ENCODE data around the gene HIF1A. TPM values are rescaled to one million over a fixed set of nuclear protein-coding genes. Genes with fewer than 3 reads are reported as not detected.

Gene HIF1A
- total and polyA plus RNA-seq, 2 experiments from 2014 or later = 113 to 242 TPM

GRCh38 chr14:61670576-61670975 is 24.7 kb upstream of the HIF1A start:
- ATAC-seq = no peak
- H3K79me2 ChIP-seq (replicated peaks; ENCODE audit: insufficient read depth) = no peaks in the 10 kb centered on the region
- peaks cover 7% of the 10 kb centered on the region; the same call in 1 of the 2 replicates for H3K4me1 ChIP-seq (ENCODE audit: insufficient read depth)
- H3F3A ChIP-seq (replicated peaks; ENCODE audit: low read depth) = no peaks in the 10 kb centered on the region
- no peaks in the 10 kb centered on the region for H3K9me2 ChIP-seq (ENCODE audit: insufficient read depth)
- H3K36me3 Mint-ChIP-seq (ENCODE audit: low read depth) = no peaks in the 10 kb centered on the region; the same call in 2 of the 3 replicates
- H4K20me1 ChIP-seq (replicated peaks; ENCODE audit: insufficient read depth) = no peaks in the 10 kb centered on the region
- H3K4me3 Mint-ChIP-seq = no peak overlapping the region
- H3K36me3 ChIP-seq (ENCODE audit: insufficient read depth) = no peaks in the 10 kb centered on the region
- TF ChIP-seq STAT1 (IDR thresholded peaks at IDR 0.05; ENCODE audit: unreplicated experiment) = no peak
- no peak for TF ChIP-seq ZNF331 (CRISPR knock-in tag; IDR thresholded peaks at IDR 0.05; ENCODE audit: low read depth)
- no peak for TF ChIP-seq ZNF462 (CRISPR knock-in tag; IDR thresholded peaks at IDR 0.05)
- TF ChIP-seq NANOG (IDR thresholded peaks at IDR 0.05; ENCODE audit: borderline replicate concordance) = no peak
- no peak for TF ChIP-seq CREB1 (CRISPR knock-in tag; IDR thresholded peaks at IDR 0.05; ENCODE audit: low read depth)
- TF ChIP-seq JUNB (IDR thresholded peaks at IDR 0.05; ENCODE audit: unreplicated experiment) = no peak
- no peak for TF ChIP-seq ZNF114 (CRISPR knock-in tag; IDR thresholded peaks at IDR 0.05)
- no peak for TF ChIP-seq ETS1 (IDR thresholded peaks at IDR 0.05)
- TF ChIP-seq EZH2phosphoT487 (IDR thresholded peaks at IDR 0.05; ENCODE audit: unreplicated experiment) = no peak
- TF ChIP-seq POLR2AphosphoS5 (IDR thresholded peaks at IDR 0.05; ENCODE audit: low read depth) = no peak
- no peak for TF ChIP-seq EZH2 (IDR thresholded peaks at IDR 0.05; ENCODE audit: low read depth, unreplicated experiment)
- TF ChIP-seq CTCF (conservative IDR thresholded peaks at IDR 0.05; ENCODE audit: low read depth in 2 of 2) = no peak
- no peak for TF ChIP-seq REST (IDR thresholded peaks at IDR 0.05; ENCODE audit: unreplicated experiment)
- no peaks in the 10 kb centered on the region for H3K9me3 Mint-ChIP-seq
- no peaks in the 10 kb centered on the region for H3K27me3 ChIP-seq (ENCODE audit: insufficient read depth)
- H3K27ac ChIP-seq (ENCODE audit: low read depth) = no peak overlapping the region
- no peak for DNase-seq (ENCODE audit: low spot score)
- no peak overlapping the region for H3K27ac Mint-ChIP-seq
- peaks cover 2% of the 10 kb centered on the region for H3K27me3 Mint-ChIP-seq (ENCODE audit: insufficient read depth, low read depth, poor library complexity)
- H3K4me3 ChIP-seq = no peak overlapping the region
- H3K4me1 Mint-ChIP-seq = peaks cover 12% of the 10 kb centered on the region
- peak overlapping the region; percentile 58; the same call in 1 of the 2 replicates for H2AFZ ChIP-seq
- no peak overlapping the region for H3K4me2 ChIP-seq
